ENCODE data around the gene TJP3. TPM values are rescaled to one million over a fixed set of nuclear protein-coding genes. Genes with fewer than 3 reads are reported as not detected.

Gene TJP3
- total RNA-seq, 1 donor from 2014 or later = 20.0 TPM

GRCh38 chr19:3770136-3770999 is 62.2 kb downstream of the TJP3 start:
- Mint-ChIP-seq H3K36me3 (no peaks in the 10 kb centered on the region), H3K9me3 (no peaks in the 10 kb centered on the region), H3K27me3 (peaks cover 3% of the 10 kb centered on the region), H3K27ac (no peak overlapping the region), H3K4me3 (no peak overlapping the region), H3K4me1 (ENCODE audit: unreplicated experiment) (no peaks in the 10 kb centered on the region)
- no peak for DNase-seq (ENCODE audit: extremely low spot score, unreplicated experiment)
- no peak for TF ChIP-seq CTCF (conservative IDR thresholded peaks at IDR 0.05)

- no peak for TF ChIP-seq CTCF (conservative IDR thresholded peaks at IDR 0.05)
- Mint-ChIP-seq H3K27ac (peak overlapping the region; percentile 47), H3K27me3 (peaks cover 3% of the 10 kb centered on the region), H3K4me3 (no peak overlapping the region), H3K4me1 (ENCODE audit: unreplicated experiment) (no peaks in the 10 kb centered on the region), H3K36me3 (no peaks in the 10 kb centered on the region), H3K9me3 (no peaks in the 10 kb centered on the region)
- no peak for DNase-seq (ENCODE audit: extremely low spot score, unreplicated experiment)
Measured at GRCh38 chr19:3771000-3771905, 63.1 kb downstream of the TJP3 start.

GRCh38 chr19:3771906-3772455 is 63.8 kb downstream of the TJP3 start, which contains the start of gene RAX2:
RAX2 (minus strand) TSS chr19:3772228; CDS start chr19:3771742, 486 bp downstream.
- TF ChIP-seq CTCF (conservative IDR thresholded peaks at IDR 0.05) = no peak
- H3K27ac Mint-ChIP-seq = peak within 1 kb of the TSS; percentile 47

GRCh38 chr19:3773814-3774515 is 65.8 kb downstream of the TJP3 start:
- H3K4me3 Mint-ChIP-seq = no peak overlapping the region
- no peak for DNase-seq (ENCODE audit: extremely low spot score, unreplicated experiment)
- H3K4me1 Mint-ChIP-seq (ENCODE audit: unreplicated experiment) = no peaks in the 10 kb centered on the region
- H3K36me3 Mint-ChIP-seq = no peaks in the 10 kb centered on the region
- H3K27me3 Mint-ChIP-seq = peaks cover 3% of the 10 kb centered on the region
- no peak for TF ChIP-seq CTCF (conservative IDR thresholded peaks at IDR 0.05)
- no peaks in the 10 kb centered on the region for H3K9me3 Mint-ChIP-seq
- H3K27ac Mint-ChIP-seq = no peak overlapping the region

More at GRCh38 chr19:3771906-3772455, 63.8 kb downstream of the TJP3 start, which contains the start of gene RAX2:
- H3K9me3 Mint-ChIP-seq = no peaks in the 10 kb centered on the region
- H3K36me3 Mint-ChIP-seq = no peaks in the 10 kb centered on the region
- no peak for DNase-seq (ENCODE audit: extremely low spot score, unreplicated experiment)
- H3K4me3 Mint-ChIP-seq = no peak within 1 kb of the TSS
- no peaks in the 10 kb centered on the region for H3K4me1 Mint-ChIP-seq (ENCODE audit: unreplicated experiment)
- H3K27me3 Mint-ChIP-seq = peaks cover 3% of the 10 kb centered on the region

Data from type B pancreatic cell (in vitro differentiated cells).